ENCODE measurements around the gene NEK10.

The NEK10 gene

GRCh38 chr3:27252646-27253045 lies 116.5 kb downstream of the NEK10 start:
- no peak for DNase-seq

GRCh38 chr3:27244374-27244773 lies 124.8 kb downstream of the NEK10 start:
- Mint-ChIP-seq H3K27me3 (no peaks in the 10 kb centered on the region), H3K9me3 (peaks cover 5 to 16% of the 10 kb centered on the region in 2 donors), H3K27ac (no peak overlapping the region), H3K4me1 (no peaks in the 10 kb centered on the region), H3K4me3 (no peak overlapping the region)
- DNase-seq (no peak), ATAC-seq (no peak)

More at GRCh38 chr3:27252646-27253045, 116.5 kb downstream of the NEK10 start:
- no peaks in the 10 kb centered on the region for H3K4me1 Mint-ChIP-seq
- no peak overlapping the region for H3K27ac Mint-ChIP-seq
- H3K9me3 Mint-ChIP-seq, result peaks cover 8 to 12% of the 10 kb centered on the region in 2 donors
- H3K27me3 Mint-ChIP-seq, result no peaks in the 10 kb centered on the region
- ATAC-seq, result no peak
- H3K4me3 Mint-ChIP-seq, result no peak overlapping the region

GRCh38 chr3:27239951-27240350 lies 129.2 kb downstream of the NEK10 start:
- DNase-seq, result no peak
- no peaks in the 10 kb centered on the region for H3K27me3 Mint-ChIP-seq
- no peak for ATAC-seq
- no peaks in the 10 kb centered on the region for H3K4me1 Mint-ChIP-seq
- H3K9me3 Mint-ChIP-seq, result peaks cover 23 to 34% of the 10 kb centered on the region in 2 donors
- H3K27ac Mint-ChIP-seq, result no peak overlapping the region
- H3K4me3 Mint-ChIP-seq, result no peak overlapping the region

- DNase-seq, result no peak
- Mint-ChIP-seq H3K4me3 (no peak overlapping the region), H3K27me3 (no peaks in the 10 kb centered on the region), H3K9me3 (peaks cover 20 to 41% of the 10 kb centered on the region in 2 donors), H3K27ac (no peak overlapping the region), H3K4me1 (peaks cover 9% of the 10 kb centered on the region)
- ATAC-seq, result no peak
These were observed 140.4 kb downstream of the NEK10 start for GRCh38 chr3:27228805-27229204.

DNA sequence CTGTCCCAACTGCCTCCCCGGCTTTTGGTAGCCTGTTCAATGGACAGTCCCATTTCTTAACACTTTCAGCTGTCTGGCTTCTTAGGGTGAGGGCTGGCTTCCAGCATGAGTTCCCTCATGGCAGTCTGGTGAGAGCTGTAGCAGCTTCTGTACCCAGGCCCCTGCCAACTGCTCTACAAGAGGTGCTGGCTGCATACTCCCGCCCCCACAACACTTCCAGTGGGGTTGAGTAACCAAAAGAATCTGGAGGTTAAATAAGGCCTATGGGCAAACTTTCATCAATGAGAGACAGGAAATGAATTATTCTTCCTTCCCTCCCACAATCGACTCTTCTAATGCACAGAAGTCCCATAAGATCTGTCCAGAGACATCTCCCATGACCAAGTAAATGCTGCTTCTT lies 145.0 kb downstream of the NEK10 start:
- no peak overlapping the region for H3K4me3 Mint-ChIP-seq
- no peak overlapping the region for H3K27ac Mint-ChIP-seq
- no peaks in the 10 kb centered on the region for H3K9me3 Mint-ChIP-seq
- ATAC-seq (no peak), DNase-seq (no peak)
- H3K4me1 Mint-ChIP-seq, result peaks cover 18% of the 10 kb centered on the region
- no peaks in the 10 kb centered on the region for H3K27me3 Mint-ChIP-seq

GRCh38 chr3:27221264-27221932 lies 147.8 kb downstream of the NEK10 start:
- Mint-ChIP-seq H3K4me1 (peaks cover 18% of the 10 kb centered on the region), H3K27ac (no peak overlapping the region), H3K4me3 (no peak overlapping the region), H3K9me3 (no peaks in the 10 kb centered on the region), H3K27me3 (no peaks in the 10 kb centered on the region)
- no peak for ATAC-seq
- DNase-seq, result no peak

GRCh38 chr3:27220166-27220565 lies 149.0 kb downstream of the NEK10 start:
- no peaks in the 10 kb centered on the region for H3K27me3 Mint-ChIP-seq
- DNase-seq (no peak), ATAC-seq (no peak)
- H3K9me3 Mint-ChIP-seq, result peaks cover 0 to 6% of the 10 kb centered on the region in 2 donors
- H3K27ac Mint-ChIP-seq, result no peak overlapping the region
- no peak overlapping the region for H3K4me3 Mint-ChIP-seq
- peaks cover 18% of the 10 kb centered on the region for H3K4me1 Mint-ChIP-seq

DNA sequence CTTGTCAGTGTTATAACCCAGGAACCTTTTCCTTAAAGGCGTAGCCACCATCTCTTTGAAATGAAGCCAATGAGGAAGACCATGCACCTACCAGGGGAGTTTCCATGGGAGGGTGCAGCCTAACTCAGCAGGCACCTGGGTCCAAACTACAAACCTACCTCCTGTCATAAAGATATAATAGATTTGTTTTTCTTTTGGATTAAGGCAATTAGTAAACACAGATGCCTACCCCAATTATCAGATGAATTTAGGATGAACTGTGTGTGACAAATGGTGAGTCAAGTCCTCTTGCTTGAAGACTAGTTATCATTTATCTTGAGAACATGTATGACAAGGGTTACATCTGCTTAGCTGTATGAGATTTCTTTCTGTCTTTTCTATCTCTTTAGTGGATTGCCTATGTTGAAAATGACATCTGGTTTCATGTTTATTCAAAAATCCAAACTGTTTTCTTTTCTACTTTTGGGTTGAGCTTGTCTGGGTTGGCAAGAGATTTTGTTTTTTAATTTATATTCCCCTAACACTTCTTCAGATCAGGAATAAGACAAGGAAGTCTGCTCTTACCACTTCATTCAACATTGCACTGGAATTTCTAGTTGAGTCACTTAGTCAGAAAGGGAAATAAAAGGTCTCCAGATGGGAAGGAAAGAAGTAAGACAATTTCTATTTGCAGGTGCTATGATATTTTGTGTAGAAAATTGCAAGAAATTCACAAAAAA lies 149.9 kb downstream of the NEK10 start:
- H3K4me1 Mint-ChIP-seq, result peaks cover 14% of the 10 kb centered on the region
- H3K4me3 Mint-ChIP-seq, result no peak overlapping the region
- H3K9me3 Mint-ChIP-seq, result peaks cover 0 to 6% of the 10 kb centered on the region in 2 donors
- no peak for ATAC-seq
- H3K27ac Mint-ChIP-seq, result no peak overlapping the region
- H3K27me3 Mint-ChIP-seq, result no peaks in the 10 kb centered on the region
- DNase-seq, result no peak

GRCh38 chr3:27216955-27217552 lies 152.1 kb downstream of the NEK10 start:
- no peaks in the 10 kb centered on the region for H3K4me1 Mint-ChIP-seq
- DNase-seq (no peak), ATAC-seq (no peak)
- no peak overlapping the region for H3K4me3 Mint-ChIP-seq
- no peak overlapping the region for H3K27ac Mint-ChIP-seq
- H3K9me3 Mint-ChIP-seq, result peaks cover 0 to 6% of the 10 kb centered on the region in 2 donors
- H3K27me3 Mint-ChIP-seq, result no peaks in the 10 kb centered on the region

DNA sequence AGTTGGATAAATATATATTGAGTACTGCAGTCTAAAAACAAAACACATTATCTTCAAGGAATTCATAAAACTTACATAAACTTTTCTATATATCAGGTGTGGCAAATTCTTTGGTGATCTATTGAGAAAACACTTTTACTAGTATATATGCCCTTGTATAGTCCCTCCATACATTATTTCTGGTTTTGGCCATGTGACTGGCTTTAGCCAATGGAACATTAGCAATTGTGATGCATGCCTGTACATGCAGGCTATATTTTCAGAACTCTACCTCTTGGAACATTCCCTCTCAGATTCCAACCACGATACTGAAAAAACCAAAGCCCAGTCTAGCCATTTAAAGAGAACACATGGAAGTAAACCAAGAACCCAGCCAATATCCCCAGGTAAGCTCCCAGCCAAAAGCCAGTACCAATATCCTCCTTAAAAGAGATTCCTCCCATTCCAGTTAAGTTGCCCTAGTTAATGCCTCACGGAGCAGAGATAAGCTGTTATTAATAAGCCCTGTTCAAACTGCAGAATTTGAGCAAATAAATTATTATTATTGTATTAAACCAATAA lies 152.8 kb downstream of the NEK10 start:
- no peak for ATAC-seq
- DNase-seq, result no peak
- no peaks in the 10 kb centered on the region for H3K4me1 Mint-ChIP-seq
- H3K27me3 Mint-ChIP-seq, result no peaks in the 10 kb centered on the region
- no peak overlapping the region for H3K27ac Mint-ChIP-seq
- H3K4me3 Mint-ChIP-seq, result no peak overlapping the region
- H3K9me3 Mint-ChIP-seq, result peaks cover 0 to 6% of the 10 kb centered on the region in 2 donors

- ATAC-seq (no peak), DNase-seq (no peak)
- no peaks in the 10 kb centered on the region for H3K4me1 Mint-ChIP-seq
- H3K9me3 Mint-ChIP-seq, result peaks cover 0 to 6% of the 10 kb centered on the region in 2 donors
- no peak overlapping the region for H3K4me3 Mint-ChIP-seq
- no peak overlapping the region for H3K27ac Mint-ChIP-seq
- no peaks in the 10 kb centered on the region for H3K27me3 Mint-ChIP-seq
These were observed 155.7 kb downstream of the NEK10 start for GRCh38 chr3:27213450-27213849.

DNA sequence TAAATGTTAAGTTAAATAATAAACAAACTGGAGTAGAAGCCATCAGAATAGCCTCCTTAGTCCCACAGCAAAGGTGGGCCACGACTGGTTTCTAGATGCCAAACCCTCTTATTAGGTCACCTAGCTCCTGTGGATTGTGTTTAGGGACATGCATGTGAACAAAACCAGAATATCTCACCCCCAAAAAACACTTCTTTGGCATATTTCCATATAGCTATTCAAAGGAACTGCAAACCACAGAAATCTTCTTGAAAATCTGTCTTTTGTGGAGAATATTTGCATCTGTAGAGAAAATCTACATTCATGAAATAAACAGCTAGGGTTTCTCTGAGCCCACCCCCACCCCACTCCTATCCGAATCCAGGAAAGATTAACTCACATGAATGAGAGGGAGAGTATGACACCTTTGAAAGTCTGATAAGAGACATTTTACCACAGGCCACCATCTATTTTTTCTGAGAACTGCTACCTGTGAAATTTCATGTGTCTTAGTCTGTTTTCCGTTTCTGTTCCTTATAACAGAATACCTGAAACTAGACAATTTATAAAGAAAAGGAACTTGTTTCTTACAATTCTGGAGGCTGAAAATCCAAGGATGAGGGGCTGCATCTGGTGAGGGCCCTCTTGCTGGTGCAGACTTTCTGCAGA lies 159.4 kb downstream of the NEK10 start:
- DNase-seq (no peak), ATAC-seq (no peak)
- Mint-ChIP-seq H3K4me3 (no peak overlapping the region), H3K9me3 (peaks cover 8 to 9% of the 10 kb centered on the region in 2 donors), H3K27me3 (no peaks in the 10 kb centered on the region), H3K27ac (no peak overlapping the region), H3K4me1 (no peaks in the 10 kb centered on the region)

DNA sequence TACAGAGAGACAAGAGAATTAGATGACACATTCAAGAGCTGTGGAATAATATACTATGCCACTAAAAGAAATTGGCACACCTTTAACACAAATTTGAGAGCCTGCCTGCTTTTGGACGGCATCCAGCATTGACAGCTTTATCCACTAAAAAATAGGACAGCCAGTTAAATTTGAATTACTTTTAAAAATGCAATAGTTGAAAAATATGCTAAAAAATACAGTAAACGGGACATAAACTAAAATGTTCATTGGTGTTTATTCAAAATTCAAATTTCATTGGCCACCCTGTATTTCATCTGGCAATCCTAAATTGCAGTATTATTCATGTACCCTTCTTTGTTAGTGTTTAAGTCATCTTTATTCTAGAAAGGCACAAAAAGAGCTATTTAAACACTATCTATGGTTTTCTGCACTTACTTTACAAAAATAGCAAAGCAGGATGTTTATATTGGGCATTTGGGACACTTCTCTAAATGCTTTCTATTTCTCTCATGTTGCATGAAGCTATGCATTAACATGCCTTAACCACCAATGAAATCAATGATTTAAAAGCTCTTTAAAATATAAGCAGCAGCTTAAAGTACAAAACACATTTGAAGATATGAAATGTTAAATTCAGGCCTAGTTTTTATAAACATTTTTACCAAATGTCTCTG lies 160.1 kb downstream of the NEK10 start:
- H3K9me3 Mint-ChIP-seq, result peaks cover 8 to 9% of the 10 kb centered on the region in 2 donors
- H3K27me3 Mint-ChIP-seq, result no peaks in the 10 kb centered on the region
- no peak for ATAC-seq
- H3K4me1 Mint-ChIP-seq, result no peaks in the 10 kb centered on the region
- no peak for DNase-seq
- no peak overlapping the region for H3K4me3 Mint-ChIP-seq
- H3K27ac Mint-ChIP-seq, result no peak overlapping the region

DNA sequence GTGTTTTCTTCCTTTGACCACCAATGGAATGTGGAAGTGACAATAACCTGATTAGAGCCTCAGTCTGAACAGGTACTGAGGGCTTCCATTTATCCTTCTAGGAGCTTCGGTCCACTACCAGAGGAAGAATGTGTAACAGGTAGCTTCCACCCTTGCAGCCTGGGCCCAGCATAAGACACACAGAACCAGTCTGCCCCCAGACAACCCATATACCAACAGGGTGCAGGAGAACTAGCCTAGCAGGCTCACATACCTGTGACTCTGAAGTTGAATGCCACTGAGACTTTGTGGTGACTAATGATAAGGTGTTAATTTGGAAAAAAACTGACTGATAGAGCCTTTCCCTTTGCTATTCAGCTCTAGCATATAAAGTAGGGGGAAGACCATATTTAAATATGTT lies 166.2 kb downstream of the NEK10 start:
- DNase-seq (no peak), ATAC-seq (no peak)
- no peak overlapping the region for H3K27ac Mint-ChIP-seq
- H3K4me3 Mint-ChIP-seq, result no peak overlapping the region
- peaks cover 8 to 9% of the 10 kb centered on the region in 2 donors for H3K9me3 Mint-ChIP-seq
- no peaks in the 10 kb centered on the region for H3K4me1 Mint-ChIP-seq
- no peaks in the 10 kb centered on the region for H3K27me3 Mint-ChIP-seq

DNA sequence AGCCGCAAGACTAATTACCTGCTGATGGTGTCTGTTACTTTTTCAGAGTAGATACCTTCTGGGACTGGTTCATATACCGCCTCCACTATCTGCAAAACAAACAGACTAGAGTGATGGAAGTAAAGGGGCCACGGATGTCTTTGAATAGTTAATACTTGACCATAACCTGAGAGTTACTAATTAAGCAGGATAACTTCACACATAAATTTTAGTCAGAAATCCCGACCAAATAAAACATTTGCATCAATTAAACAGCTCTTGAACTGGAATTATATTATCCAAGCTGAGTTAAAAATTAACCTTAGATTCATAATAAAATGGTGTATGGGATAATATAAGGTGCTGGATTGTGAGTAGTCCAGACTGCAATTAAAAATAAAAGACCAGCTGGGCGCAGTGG lies 167.7 kb downstream of the NEK10 start:
- no peaks in the 10 kb centered on the region for H3K27me3 Mint-ChIP-seq
- no peaks in the 10 kb centered on the region for H3K4me1 Mint-ChIP-seq
- DNase-seq (no peak), ATAC-seq (no peak)
- no peak overlapping the region for H3K4me3 Mint-ChIP-seq
- peaks cover 6% of the 10 kb centered on the region in 2 donors for H3K9me3 Mint-ChIP-seq
- H3K27ac Mint-ChIP-seq, result no peak overlapping the region
